ENCODE measurements around the gene GALNT7.

GALNT7 gene

DNA sequence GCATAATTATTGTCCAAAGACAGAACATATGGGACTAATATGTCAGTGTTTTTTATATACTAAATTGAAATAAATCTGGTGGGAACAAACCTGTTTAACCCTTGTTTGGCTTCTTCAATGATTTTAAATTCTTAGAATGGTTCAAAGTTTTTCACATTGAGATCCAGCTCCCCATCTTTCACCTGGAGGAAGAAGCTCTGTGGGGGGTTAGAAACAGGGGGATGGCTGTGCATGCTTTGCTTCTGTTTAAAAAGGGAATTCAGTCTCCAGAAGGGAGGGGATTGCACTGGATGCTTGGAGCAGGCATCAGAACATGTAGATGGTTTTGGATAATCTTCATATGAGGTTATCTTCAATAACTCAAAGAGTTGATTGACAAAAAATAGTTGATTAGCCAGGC, 72.1 kb downstream of the GALNT7 start:
- DNase-seq, result no peak

DNA sequence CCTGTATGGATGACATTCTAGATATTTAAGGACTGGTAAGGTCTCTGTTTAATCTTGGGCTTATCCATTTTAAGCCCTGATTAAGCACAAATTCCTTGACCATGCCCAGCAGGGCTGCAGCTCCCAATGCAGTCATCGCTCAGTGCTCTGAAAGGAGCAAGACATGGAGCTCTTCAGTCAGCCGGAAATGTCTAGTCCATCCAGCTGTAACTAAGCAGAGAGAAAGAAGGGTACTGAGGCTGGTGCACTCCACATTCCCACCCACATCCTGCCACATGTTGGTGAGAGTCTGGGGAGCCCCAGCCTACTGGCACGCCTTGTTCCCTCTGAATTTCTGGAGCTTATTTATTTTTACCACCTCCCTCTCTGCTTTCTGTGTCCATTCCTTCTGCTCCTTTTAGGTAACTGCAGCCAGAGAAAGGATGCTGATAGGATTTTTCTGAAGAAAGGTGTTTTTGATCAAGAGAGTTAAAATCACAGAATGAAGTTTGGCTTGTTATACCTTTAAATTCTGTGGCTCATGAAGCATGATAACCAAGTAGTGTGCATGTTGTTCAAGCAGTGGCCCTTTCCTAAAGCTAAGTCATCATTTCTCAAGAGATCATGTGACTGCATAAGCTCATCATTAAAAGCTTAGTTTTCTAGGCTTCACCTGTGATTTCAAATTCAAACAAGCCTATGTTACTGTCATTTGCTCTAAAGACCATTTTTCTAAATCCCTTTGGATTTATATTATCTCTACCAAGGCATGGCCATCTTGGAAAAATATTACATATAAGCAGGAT, 74.0 kb downstream of the GALNT7 start:
- no peak for DNase-seq

DNA sequence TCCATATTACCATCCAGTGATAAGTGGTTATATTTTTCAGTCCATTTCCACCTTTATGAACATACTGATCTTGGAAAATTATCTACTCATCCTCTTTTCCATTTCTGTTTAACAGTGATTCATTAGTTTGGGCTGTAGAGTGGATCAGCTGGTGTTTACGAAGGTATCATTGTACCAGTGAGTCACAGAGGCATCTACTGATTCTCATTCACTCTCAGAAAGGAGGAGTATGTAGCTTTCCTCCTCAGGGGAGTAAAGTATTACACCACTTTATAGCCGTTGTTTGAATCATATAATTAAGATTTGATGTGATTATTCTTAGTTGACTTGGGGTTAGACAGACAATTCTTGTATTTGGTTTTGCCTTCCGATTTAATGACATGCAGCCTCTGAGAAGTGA, 74.7 kb downstream of the GALNT7 start:
- no peak for DNase-seq

DNA sequence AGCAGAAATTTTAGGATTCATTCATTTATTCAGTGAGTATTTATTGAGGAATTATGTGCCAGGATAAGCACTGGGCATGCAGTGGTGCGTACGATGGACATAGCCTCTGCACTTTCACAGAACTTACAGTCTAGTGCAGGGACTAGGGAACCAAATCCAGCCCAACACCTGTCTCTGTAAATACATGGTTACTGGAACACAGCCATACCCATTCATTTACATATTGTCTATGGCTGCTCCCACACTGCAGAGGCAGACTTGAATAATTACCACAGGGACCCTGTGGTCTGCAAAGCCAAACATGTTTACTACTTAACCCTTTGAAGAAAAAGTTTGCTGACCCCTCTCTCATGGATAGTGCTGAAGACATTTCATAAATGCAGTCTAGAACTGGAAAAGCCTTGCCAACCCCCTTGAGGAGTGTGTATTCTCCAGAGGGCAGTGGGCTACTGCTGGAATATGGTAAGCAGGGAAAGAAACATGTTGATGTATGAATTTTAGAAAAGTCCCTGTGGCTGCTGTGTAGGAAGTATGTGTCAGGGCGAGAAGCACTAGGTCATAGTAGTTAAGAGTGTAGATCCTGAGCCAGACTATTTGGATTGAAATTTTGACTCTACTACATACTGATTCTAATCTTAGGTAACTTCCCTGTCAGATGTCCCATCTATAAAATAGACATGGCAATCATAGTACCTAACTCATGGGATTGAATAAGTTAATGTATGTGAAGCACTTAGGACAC, 75.5 kb downstream of the GALNT7 start:
- DNase-seq, result no peak

DNA sequence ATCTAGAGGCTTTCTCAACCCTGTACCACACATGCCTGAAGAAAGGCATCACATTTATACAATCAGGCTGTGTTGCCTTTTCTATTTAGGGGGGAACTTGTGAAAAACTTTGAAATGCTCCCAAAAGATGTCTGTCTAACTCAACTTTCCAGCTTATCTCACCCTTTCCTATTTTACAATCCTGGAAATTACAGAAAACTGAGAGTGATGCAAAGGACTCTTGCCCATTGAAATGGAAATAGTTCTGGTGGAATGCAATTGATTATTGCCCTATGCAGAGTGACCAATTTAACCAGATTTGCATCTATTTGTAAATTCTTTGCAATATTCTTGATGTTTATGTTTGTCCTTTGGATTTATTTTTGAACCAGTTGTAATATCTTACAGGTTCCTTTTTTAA, 77.3 kb downstream of the GALNT7 start:
- no peak for DNase-seq

DNA sequence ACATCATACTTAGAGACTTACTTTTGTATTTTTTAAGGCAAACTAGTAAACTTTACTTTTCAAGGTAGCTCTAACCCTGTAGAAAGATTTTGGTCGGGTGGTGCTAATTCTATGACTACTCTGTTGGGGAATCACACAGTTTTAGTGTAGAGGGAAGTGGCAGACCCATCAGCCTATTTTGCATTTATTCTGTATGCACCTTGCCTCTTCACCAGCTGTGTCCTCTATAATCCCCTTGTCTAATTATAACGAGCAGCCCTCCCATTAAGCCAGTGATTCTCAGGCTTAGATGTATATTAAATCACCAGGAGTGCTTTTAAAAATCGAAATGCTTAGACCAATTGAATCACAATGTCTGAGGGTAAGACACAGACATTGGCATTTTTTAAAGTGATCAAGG, 78.1 kb downstream of the GALNT7 start:
- no peak for DNase-seq

DNA sequence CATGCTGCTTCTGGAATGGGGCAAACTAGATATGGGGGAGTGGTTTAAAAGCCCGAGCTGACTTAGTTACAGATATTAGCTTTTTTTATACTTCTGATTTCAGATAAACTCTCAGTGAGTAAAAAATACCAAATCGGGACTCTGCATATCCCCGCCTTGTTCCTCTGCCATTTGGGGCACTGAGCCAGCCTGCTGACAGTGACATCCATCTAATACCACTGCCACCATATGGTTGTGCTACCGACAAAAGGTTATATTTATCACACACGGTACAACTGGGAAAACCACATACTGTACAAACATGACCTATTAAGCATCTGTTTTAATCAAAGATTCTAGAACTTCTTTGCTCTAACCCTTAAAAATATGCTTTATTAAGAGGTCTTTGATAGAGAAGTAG, 78.7 kb downstream of the GALNT7 start:
- no peak for DNase-seq

DNA sequence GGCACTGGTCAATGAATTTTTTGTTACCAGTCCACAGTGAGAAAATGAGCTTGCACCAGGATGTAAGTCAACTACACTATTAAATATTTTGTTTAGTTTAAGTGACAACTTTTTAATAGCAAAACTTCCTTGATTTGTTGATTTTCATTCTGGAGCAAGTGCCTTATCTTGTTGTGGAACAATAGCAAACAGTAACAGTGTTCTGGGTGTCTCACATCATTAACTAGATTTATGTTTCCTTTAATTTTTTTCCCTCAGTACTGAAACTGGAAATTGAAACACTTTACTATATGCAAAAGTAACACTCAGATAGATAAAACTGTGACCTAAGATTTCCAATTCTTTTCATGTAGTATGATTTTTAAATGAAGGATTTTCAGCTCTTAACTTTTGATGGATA, 80.1 kb downstream of the GALNT7 start:
- DNase-seq, result no peak

DNA sequence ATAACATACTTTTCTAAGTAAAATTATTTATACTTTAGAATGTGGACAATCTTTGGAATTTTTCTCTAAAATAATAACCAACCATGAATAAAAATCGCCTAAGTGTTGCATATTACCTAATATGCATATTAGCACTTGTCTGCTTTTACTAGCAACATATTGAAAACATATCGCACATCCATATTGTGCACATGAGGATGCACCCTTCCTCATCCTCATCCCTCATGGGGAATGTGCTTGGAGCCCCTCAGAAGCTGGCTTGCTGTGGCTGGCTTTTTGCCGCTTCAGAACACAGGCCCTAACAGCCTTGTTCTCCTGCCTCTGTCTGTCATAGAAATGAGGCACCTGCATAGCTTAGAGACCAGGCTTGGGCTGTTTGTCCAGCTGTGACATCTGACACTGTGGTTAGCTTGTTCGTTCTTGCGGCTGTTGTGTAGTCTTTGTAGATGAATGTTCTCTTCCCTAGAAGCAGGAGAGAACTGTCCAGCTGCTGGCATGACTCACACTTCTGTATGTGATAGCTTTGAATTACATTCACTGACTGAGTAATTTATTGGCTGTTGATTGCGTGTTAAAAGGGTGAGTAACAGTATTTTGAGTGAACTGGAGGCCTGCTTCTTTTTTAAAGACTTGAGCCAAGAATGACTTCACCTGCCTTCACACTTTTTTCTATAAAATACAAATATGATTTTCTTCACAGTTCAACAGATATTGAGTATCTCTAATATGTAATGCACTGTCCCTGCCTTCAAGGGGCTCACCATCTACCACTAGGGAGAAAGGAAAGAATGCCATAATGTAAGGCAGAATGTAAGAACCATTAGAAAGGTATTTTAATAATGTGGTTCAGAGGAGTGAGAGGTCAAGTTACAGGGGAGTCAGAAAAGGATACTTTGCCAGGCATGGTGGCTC, 83.7 kb downstream of the GALNT7 start:
- peak; percentile 72 for DNase-seq

DNA sequence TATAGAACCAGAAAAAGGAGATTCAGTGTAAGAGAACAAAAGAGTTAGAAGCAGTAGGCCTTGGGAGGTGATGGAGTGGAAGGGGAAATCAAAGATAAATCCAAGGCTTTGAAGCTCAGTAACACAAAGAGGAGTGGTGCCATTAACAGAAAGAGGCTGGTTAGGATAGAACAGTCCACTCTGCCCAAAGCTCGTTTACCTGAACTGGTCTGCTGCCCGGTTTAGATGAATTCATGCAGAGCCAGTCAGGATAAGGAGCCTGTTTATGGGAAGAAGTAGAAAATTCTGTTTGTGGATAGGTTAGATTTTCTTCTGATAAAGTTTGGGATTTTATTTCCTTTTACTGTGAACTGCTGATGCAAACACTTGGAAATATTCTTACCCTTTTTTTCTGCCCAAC, 85.0 kb downstream of the GALNT7 start:
- no peak for DNase-seq

DNA sequence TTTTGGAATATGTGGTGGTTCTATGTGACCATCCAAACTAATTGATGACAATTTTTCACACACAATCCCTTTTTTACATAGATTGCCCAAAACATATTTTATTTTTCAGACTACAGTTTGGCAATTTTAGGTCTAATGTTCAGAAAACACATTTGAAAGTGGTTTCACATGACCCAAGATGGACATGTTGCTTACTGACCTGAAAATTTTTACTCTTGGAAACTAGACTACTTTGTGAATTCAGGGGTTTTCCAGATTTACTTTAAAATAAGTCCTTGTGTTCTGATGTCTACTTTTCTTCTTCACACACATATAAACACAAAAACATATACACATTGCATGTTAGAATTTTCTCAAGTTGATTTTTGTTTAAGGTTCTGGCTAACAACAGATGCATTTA, 86.0 kb downstream of the GALNT7 start:
- DNase-seq, result no peak

DNA sequence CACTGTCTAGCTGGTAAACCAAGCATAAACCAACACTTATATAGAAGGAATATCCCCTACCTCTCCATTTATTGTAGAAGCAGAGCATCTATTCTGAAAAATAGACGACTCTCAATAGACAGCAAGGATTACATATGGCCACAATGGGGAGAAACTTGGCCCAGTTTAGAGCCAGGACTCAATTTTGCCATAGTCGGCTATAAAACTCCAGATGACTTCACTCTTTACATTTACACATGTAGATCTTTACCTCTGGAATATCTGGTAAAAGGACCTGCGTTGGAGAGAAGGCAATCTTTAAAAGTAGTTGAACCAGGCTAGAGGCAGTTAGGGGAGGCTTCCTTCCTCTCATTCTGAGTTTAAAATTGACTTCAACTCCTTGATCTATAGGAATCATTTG, 88.2 kb downstream of the GALNT7 start:
- DNase-seq, result no peak

DNA sequence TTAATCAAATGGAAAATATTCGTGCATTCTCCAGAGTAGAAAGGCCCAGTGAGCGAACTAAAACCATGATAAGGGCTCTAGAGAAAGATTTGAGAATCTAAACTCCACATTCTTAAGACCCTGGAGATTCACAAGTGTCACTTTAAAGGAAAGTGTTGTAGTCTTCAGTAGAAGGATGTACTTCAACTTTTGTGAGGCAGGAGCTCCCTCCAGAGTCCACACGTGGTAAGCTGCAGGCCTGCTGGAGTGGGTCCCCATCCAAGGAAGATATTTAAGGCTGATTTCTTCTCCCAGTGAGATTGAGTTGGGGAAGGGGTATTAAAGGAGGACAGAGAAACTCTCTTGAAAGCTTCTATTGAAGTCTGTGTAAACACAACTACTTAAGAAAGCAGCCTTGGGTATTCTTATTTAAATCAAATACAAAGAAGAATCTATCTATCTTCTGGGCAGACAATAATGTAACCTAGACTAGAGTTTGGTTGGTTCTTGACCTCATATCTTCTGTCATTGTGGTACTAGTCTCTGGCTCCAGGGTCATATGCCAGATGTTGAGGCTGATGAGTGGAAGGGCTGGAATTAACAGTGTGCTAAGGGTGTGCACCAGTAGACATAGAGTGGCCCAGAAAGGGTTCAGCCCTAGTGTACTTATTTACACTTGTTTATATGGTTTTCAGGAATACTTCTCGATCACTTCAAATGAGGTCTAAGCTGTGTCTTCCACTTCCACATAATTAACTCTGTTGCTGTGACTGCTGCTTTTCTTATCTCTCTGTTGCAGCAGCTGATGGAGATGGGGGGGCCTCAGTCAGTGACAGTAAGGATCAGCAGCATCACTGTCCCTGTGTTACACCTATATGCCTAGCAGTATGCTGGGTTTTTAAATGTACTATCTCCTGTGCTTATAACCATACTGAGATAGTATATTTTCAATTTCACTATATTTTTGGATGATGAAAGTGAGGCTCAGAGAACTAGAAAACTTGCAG, 89.4 kb downstream of the GALNT7 start:
- peak; percentile 72 for DNase-seq

DNA sequence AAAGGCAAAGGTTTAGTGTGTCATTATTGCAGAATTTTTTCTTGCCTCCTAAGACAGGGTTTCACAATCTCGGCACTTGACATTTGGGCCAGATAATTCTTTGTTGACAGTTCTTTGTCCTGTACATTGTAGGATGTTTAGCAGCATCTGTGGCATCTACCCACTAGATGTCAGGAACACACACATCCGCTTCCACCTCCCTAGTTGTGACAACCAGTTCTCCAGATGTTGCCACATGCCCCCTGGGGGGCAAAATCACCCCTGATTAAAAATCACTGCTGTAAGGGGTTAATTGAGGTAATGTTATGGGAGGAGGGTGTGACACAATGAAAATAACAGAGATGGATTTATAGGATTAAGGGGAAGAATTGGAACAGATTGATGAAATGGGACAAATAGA, 90.3 kb downstream of the GALNT7 start:
- DNase-seq, result no peak

DNA sequence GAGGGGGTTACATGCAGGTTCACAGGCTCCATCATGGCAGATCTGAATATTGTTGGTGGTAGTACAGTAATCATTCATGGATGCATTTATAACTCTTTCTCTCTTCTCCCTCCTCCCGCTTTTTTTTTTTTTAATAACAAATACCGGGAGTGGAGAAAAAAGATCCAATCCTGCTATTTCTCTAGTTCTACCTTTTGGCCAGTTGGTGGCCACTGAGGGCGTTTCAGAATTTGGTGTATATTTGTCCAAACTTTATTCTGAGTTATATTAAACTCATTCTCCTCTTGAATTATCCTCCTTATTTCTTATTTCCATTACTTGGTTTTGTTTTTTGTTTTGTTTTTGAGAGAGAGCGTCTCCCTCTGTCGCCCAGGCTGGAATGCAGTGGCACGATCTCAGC, 90.7 kb downstream of the GALNT7 start:
- no peak for DNase-seq

DNA sequence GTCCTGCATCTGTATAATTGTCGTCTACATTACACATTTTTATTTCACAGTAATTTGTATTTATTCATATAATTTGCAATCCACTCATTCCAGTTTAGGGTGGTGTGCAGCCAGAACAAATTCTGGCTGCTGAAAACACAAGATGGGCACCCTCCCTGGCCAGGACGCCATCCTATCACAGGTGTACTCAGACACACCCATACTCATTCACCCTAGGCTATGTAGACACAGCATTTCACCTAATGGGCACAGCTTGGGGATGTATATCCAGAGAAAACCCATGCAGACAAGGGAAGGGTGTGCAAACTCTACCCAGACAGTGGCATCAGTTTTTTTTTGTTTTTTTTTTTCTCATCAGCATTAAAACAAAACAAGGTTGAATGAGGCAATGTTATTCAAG, 92.4 kb downstream of the GALNT7 start:
- DNase-seq, result no peak

DNA sequence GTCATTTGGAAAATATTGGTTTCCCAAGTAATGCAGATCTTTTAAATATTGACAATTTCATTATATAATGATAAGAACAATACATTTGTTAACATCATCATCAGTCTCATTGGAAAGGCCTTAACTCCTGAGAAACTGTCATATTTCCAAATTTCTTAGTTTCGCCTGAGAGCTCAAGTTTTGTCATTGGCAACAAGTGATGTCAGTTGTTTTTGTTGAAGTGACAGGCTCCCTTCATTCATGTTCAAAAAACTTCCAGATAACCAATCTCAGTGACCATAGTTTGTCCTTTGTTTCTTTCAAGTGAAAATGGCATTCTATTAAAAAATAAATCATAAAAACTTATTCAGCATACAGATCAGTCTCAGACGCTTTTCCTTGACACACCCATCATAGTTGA, 93.8 kb downstream of the GALNT7 start:
- DNase-seq, result no peak

DNA sequence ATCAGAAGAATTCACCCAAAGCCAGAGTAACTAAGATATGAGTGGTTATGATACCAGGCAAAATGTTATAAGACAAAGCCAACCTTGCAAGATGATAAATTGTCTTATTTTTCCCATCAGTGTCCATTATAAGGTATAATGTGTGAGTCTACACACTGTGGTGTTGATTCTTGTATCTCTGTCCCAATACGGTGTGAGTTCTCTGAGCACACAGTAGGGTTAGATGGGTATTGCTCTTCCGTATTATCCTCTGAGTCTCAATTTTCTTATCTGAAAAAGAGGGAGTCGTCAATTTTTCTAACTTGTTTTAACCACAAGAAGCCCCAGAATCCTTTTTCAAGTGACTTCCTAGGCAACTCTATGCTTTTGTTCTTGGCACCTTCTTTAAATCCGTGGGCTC, 95.6 kb downstream of the GALNT7 start:
- no peak for DNase-seq

DNA sequence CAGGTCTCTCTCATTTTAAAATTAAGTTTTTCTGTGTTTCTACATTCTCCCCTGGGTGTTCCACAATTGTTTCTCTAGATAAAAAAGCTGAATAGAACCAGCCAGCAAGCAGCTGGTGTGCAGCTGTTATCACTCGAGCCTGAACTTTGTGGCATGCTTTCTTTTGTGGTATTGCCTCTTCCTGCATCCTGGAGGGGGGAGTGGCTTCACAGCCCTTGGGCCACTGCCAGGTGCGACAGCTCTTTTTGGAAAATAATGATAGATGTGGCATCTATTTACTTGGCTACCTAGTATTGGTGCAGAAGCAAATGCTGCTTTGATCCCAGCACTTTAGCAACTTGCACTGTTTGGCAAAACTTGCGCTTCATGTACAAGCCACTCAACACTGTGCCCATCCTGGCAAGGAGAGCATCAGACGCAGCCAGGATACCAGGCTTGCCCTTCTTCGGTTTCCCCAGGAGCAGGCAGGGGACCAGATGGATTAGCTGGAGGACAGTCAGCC, 96.1 kb downstream of the GALNT7 start:
- peak; percentile 59 for DNase-seq

DNA sequence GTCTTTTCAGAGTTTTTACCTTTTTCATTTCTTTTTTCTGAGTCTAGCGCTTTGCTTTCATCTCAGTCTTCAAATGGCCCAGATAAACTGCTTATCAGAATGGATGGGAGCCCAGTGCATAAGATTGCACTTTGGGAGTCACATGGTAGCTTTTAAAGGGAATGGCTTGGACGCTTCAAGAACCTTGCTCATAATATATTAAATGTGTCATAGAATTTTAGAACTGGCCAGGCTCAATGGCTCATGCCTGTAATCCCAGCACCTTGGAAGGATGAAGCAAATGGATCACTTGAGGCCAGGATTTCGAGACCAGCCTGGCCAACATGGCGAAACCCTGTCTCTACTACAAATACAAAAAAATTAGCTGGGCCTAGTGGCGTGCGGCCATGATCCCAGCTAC, 97.1 kb downstream of the GALNT7 start:
- DNase-seq, result no peak

DNA sequence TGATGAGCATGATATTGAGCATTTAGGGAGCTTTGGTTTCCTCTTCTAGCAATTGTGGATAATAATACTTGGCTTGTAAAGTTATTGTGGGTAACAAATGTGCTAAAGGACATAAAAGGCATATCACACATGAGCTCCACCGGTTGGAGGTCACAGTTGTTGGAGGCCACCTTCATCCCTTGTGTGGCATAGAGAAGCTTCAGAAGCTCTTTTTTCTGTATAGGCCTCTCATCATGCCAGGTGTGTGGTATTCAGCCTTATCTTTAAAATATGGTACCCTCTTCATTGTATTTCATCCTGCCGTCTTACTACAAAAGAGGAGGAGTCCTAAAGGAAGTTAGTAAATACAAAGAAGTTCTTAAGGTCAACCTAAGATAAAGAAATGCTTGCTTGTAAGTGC, 99.1 kb downstream of the GALNT7 start:
- no peak for DNase-seq

DNA sequence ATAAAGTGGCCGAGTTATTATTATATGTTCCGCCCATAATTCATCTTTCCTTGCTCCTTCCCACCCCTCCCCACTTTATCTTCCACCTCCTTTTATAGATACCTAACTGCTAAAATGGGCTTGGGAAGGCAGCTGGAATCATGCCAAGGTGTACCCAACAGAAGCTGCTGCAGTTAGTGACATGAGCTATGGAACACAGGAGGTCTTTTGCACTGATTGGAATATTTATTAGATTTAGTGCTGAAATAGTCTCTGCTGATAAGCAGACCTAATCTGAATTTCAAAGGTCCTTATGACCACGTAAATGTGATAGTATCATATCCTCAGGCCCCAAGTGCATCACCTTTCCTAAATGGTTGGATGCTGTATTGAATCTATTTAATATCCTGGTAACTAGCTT, 100.7 kb downstream of the GALNT7 start:
- DNase-seq, result no peak

All from left hindlimb (tissue), 1 donor.